Lung microvascular endothelial cell (primary cell): ENCODE results near the gene MYRIP. TPM values are rescaled to one million over a fixed set of nuclear protein-coding genes. Genes with fewer than 3 reads are reported as not detected.
"Not testable (repeated sequence)": the region's sequence is repeated elsewhere in the genome, so short reads cannot be mapped to it uniquely, and the experiment has no call there.

ENCODE experiments used
- DNase-seq, 2 donors: peaks; one replicate each; pipeline versions ENCODE4 v3.0.0 to v3.0.0-alpha.2; 2010; ENCODE audit warnings: low read depth in 2 of 2
- total RNA-seq: library from RNA; depleted of rRNA; stranded (reverse); fragments of >200 nt; gene quantifications from 2 replicates; pipeline ENCODE4 v1.2.1, GENCODE V29; 2014

MYRIP gene
- total RNA-seq, 1 donor from 2014 or later, result 4.8 TPM

- no peak for DNase-seq
Observed at GRCh38 chr3:40267937-40268724, 458.7 kb downstream of the MYRIP start.

GRCh38 chr3:40268802-40269524, 459.6 kb downstream of the MYRIP start:
- no peak for DNase-seq

- no peak for DNase-seq
Observed at GRCh38 chr3:40278791-40279190, 469.4 kb downstream of the MYRIP start.

- no peak for DNase-seq
Observed at GRCh38 chr3:40281995-40282394, 472.6 kb downstream of the MYRIP start.

- not testable (repeated sequence) for DNase-seq
Observed at GRCh38 chr3:40283057-40283456, 473.6 kb downstream of the MYRIP start.

GRCh38 chr3:40287248-40287647, 477.8 kb downstream of the MYRIP start:
- DNase-seq, result no peak

GRCh38 chr3:40290396-40290795, 481.0 kb downstream of the MYRIP start:
- DNase-seq, result no peak

GRCh38 chr3:40291471-40291870, 482.1 kb downstream of the MYRIP start:
- DNase-seq, result no peak

- peak in 1 of 2 donors; percentile 56 for DNase-seq
Observed at GRCh38 chr3:40292637-40293349, 483.4 kb downstream of the MYRIP start.

GRCh38 chr3:40294434-40294833, 485.0 kb downstream of the MYRIP start:
- DNase-seq, result no peak

GRCh38 chr3:40298075-40298474, 488.7 kb downstream of the MYRIP start:
- DNase-seq, result no peak

GRCh38 chr3:40299130-40299720, 489.8 kb downstream of the MYRIP start:
- DNase-seq, result no peak

GRCh38 chr3:40299721-40300335, 490.4 kb downstream of the MYRIP start:
- DNase-seq, result peak; percentile 12 to 82

- DNase-seq, result no peak
Observed at GRCh38 chr3:40302784-40303183, 493.4 kb downstream of the MYRIP start.

GRCh38 chr3:40304352-40304751, 494.9 kb downstream of the MYRIP start:
- DNase-seq, result no peak

GRCh38 chr3:40306336-40306735, 496.9 kb downstream of the MYRIP start:
- no peak for DNase-seq

GRCh38 chr3:40307176-40307575, 497.8 kb downstream of the MYRIP start:
- no peak for DNase-seq

GRCh38 chr3:40308725-40309417, 499.5 kb downstream of the MYRIP start:
- no peak for DNase-seq

GRCh38 chr3:40309418-40309924, 500.1 kb downstream of the MYRIP start, which contains the start of gene EIF1B:
EIF1B (plus strand) TSS chr3:40309707; CDS start chr3:40309942, 235 bp downstream.
- peak; percentile 98 for DNase-seq
